Astrocyte of the spinal cord (primary cell): ENCODE measurements around the gene ATP5F1D.

Experiments used
- DNase-seq: peaks from one replicate; pipeline ENCODE4 v3.0.0; 2011; ENCODE audit warnings: low read depth, low spot score
- H3K4me3 ChIP-seq: 2 replicates; pipeline ENCODE4 v1.5.1; 2011; ENCODE audit warnings: low read depth, mild to moderate bottlenecking, low read length, moderate library complexity
- in situ Hi-C: cut with HindIII; loops from 2 replicates; pipeline ENCODE4 v1.10.0; 2017; ENCODE audit warnings: low sequenced_read_pairs
- TF ChIP-seq, protein P1 (sequence below): IDR thresholded peaks from 2 replicates; pipeline ENCODE4 v1.5.1; 2012; ENCODE audit warnings: low read depth, mild to moderate bottlenecking, low read length, inconsistent platforms

ATP5F1D gene

GRCh38 chr19:1278074-1278473 lies 36.5 kb downstream of the ATP5F1D start:
- no peak overlapping the region for H3K4me3 ChIP-seq
- TF ChIP-seq, protein P1, sequence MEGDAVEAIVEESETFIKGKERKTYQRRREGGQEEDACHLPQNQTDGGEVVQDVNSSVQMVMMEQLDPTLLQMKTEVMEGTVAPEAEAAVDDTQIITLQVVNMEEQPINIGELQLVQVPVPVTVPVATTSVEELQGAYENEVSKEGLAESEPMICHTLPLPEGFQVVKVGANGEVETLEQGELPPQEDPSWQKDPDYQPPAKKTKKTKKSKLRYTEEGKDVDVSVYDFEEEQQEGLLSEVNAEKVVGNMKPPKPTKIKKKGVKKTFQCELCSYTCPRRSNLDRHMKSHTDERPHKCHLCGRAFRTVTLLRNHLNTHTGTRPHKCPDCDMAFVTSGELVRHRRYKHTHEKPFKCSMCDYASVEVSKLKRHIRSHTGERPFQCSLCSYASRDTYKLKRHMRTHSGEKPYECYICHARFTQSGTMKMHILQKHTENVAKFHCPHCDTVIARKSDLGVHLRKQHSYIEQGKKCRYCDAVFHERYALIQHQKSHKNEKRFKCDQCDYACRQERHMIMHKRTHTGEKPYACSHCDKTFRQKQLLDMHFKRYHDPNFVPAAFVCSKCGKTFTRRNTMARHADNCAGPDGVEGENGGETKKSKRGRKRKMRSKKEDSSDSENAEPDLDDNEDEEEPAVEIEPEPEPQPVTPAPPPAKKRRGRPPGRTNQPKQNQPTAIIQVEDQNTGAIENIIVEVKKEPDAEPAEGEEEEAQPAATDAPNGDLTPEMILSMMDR = no peak
- no peak for DNase-seq
- in situ Hi-C loops = no loop called here

GRCh38 chr19:1278713-1279660 lies 37.4 kb downstream of the ATP5F1D start:
- TF ChIP-seq, protein P1 = no peak
- in situ Hi-C loops = no loop called here
- H3K4me3 ChIP-seq = no peak overlapping the region
- DNase-seq = no peak

DNA sequence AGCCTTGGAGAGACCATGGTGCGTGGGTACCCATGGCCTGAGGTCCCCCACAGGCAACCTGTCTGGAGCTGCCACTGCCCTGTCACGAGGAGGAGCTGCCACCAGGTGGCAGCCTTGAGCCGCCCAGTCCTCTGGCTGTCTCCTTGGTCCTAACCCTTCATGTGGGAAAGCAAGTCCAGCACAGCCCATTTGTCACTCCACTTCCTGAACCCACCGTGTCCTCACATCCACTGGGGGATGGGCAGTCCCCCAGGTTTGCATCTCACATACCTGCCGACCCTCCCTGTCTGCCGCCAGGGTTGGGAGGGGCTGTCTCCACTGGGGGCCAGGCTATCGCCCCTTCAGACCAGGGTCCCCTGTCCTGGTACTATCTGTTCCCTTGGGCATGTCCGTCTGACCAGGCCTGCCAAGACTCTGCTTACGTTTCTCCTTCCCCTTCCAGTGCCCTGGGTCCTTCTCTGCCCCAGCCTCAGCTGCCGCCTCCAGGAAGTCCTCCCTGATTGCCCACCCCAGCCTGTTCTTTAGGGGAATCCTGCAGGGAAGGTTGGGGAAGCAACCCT lies 38.3 kb downstream of the ATP5F1D start:
- DNase-seq = peak; percentile 83
- in situ Hi-C loops = no loop called here
- TF ChIP-seq, protein P1 = peak; percentile 96
- no peak overlapping the region for H3K4me3 ChIP-seq

- H3K4me3 ChIP-seq = no peak overlapping the region
- in situ Hi-C loops = no loop called here
- DNase-seq = no peak
- TF ChIP-seq, protein P1 = no peak
Observed at GRCh38 chr19:1280636-1281568, 39.4 kb downstream of the ATP5F1D start.

DNA sequence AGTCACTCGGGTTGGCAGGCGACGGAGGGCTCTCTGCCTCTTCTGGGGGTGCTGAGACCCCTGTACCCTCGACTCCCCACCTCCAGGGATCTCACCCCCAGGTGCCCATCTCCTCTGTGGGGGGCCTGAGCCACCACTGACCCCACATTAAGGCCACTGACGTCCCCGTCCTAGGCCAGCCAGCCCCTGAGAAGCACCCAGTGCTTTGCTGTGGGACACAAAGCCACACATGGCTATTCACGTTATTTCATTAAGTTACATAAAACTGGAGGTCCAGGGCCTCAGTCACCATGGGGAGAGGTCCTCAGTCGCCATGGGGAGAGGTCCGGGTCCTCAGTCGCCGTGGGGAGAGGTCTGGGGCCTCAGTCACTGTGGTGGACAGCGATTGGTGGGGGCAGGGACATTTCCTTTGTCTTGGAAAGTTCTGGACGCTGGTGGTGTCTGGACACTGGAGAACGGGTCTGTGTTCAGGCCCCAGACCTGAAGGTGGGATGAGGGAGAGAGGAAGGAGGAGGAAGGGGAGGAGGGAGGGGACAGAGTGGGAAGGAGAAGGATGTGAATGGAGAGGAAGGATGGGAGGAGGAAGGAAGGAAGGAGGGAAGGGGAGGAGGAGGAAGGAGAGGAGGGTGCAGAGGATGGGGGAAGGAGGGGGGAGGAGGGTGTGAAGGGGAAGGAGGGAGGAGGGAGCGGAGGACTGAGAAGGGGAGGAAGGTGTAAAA lies 40.2 kb downstream of the ATP5F1D start:
- no peak overlapping the region for H3K4me3 ChIP-seq
- TF ChIP-seq, protein P1 = no peak
- DNase-seq = no peak
- in situ Hi-C loops = no loop called here
